Spinal cord (tissue), 10 donors: ENCODE results near the gene GMDS. TPM values are rescaled to one million over a fixed set of nuclear protein-coding genes. Genes with fewer than 3 reads are reported as not detected.
A peak's percentile ranks its signal among the peaks of the same experiment; 100 is the strongest.

Experiments
- DNase-seq, 6 donors: peaks; one replicate each; pipeline versions ENCODE4 v3.0.0 to v3.0.0-alpha.2; 2013 to 2015; ENCODE audit warnings: low spot score in 6 of 6, low read depth in 4 of 6
- H3K27ac ChIP-seq: one replicate; pipeline ENCODE4 v1.5.1; 2013; ENCODE audit warnings: low read depth, low read length, control low read depth
- H3K27me3 ChIP-seq: one replicate; pipeline ENCODE4 v1.6.1; 2013; ENCODE audit warnings: low read length; ENCODE audit not compliant: control insufficient read depth, insufficient read depth
- H3K36me3 ChIP-seq: one replicate; pipeline ENCODE4 v1.6.1; 2013; ENCODE audit warnings: low read length; ENCODE audit not compliant: control insufficient read depth, insufficient read depth
- H3K4me1 ChIP-seq: one replicate; pipeline ENCODE4 v1.6.1; 2013; ENCODE audit warnings: low read length; ENCODE audit not compliant: control insufficient read depth, insufficient read depth
- H3K4me3 ChIP-seq: one replicate; pipeline ENCODE4 v1.5.1; 2013; ENCODE audit warnings: low read depth, low read length, control low read depth
- H3K9me3 ChIP-seq: one replicate; pipeline ENCODE4 v1.6.1; 2013; ENCODE audit warnings: low read length; ENCODE audit not compliant: control insufficient read depth, insufficient read depth
- WGBS: methylation state at CpG from one replicate; pipeline ENCODE4 v1.1.5; 2013; ENCODE audit warnings: missing lambda C conversion rate; ENCODE audit not compliant: insufficient coverage; 5-methylcytosine and 5-hydroxymethylcytosine counted together
- polyA plus RNA-seq, 2 donors: library from polyadenylated mRNA; unstranded; fragments of 120-200 nt; gene quantifications; one replicate each; pipeline ENCODE4 v1.2.1, GENCODE V29; 2013; ENCODE audit not compliant: insufficient read length in 2 of 2
- total RNA-seq, 2 donors: library from RNA; depleted of rRNA in 1 of 2; stranded (reverse); fragments of 120-200 nt in 1 of 2; fragments of >200 nt in 1 of 2; gene quantifications; one replicate each; pipeline versions ENCODE4 v1.2.3 to v1.2.4, GENCODE V29; 2013 to 2014
- donor health status: healthy.

Gene GMDS
- total and polyA plus RNA-seq, 4 donors: 35.3 to 87.4 (median 49.6) TPM

GRCh38 chr6:1842334-1842733 lies 403.1 kb downstream of the GMDS start:
- H3K9me3 ChIP-seq: peaks cover 2% of the 10 kb centered on the region
- peaks cover 3% of the 10 kb centered on the region for H3K4me1 ChIP-seq
- no peaks in the 10 kb centered on the region for H3K36me3 ChIP-seq
- H3K4me3 ChIP-seq: no peak overlapping the region
- no peak for DNase-seq
- WGBS: 88% methylated on average over 1 of the region's 2 CpGs
- peak overlapping the region; percentile 77 for H3K27ac ChIP-seq
- peaks cover 30% of the 10 kb centered on the region for H3K27me3 ChIP-seq

DNA sequence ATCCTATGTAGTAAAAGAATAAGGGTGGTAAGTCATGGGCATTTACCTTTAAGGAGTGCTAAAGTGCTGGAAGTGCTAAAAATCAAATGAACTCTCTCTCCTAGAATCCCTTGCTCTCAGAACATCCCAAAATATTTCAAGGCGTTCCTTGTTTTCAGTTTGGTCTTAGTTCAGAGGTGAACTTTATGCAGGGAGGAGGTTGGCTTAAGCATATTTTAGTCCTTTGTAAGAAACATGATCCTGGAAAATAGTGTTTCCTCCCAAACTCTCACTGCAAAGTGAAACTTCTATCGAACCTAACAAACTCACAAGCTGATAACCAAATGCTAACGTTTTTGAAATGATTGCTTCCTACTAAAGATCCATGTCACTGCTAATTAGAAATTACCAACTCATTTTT lies 404.3 kb downstream of the GMDS start:
- Histone ChIP-seq H3K4me3 (no peak overlapping the region), H3K36me3 (no peaks in the 10 kb centered on the region), H3K27ac (peak overlapping the region; percentile 77), H3K4me1 (peaks cover 3% of the 10 kb centered on the region), H3K27me3 (peaks cover 37% of the 10 kb centered on the region), H3K9me3 (peaks cover 2% of the 10 kb centered on the region)
- no peak for DNase-seq
- no CpG with 5 or more reads among the region's 3 CpGs for WGBS

GRCh38 chr6:1840491-1841121 lies 404.8 kb downstream of the GMDS start:
- 92% methylated on average over 10 of the region's 13 CpGs for WGBS
- Histone ChIP-seq H3K9me3 (peaks cover 2% of the 10 kb centered on the region), H3K27ac (peak overlapping the region; percentile 77), H3K4me3 (no peak overlapping the region), H3K36me3 (no peaks in the 10 kb centered on the region), H3K27me3 (peaks cover 38% of the 10 kb centered on the region), H3K4me1 (peaks cover 3% of the 10 kb centered on the region)
- DNase-seq: no peak

- H3K36me3 ChIP-seq: no peaks in the 10 kb centered on the region
- no peak overlapping the region for H3K27ac ChIP-seq
- peaks cover 45% of the 10 kb centered on the region for H3K27me3 ChIP-seq
- peaks cover 2% of the 10 kb centered on the region for H3K9me3 ChIP-seq
- no peak overlapping the region for H3K4me3 ChIP-seq
- peaks cover 3% of the 10 kb centered on the region for H3K4me1 ChIP-seq
- no peak for DNase-seq
These were observed 406.0 kb downstream of the GMDS start for GRCh38 chr6:1839361-1839760.

GRCh38 chr6:1838604-1839213 lies 406.7 kb downstream of the GMDS start:
- no peaks in the 10 kb centered on the region for H3K36me3 ChIP-seq
- peaks cover under 1% of the 10 kb centered on the region for H3K9me3 ChIP-seq
- H3K27me3 ChIP-seq: peaks cover 49% of the 10 kb centered on the region
- 75% methylated on average over 1 of the region's 5 CpGs for WGBS
- peak in 1 of 6 donors; percentile 29 for DNase-seq
- H3K27ac ChIP-seq: no peak overlapping the region
- no peak overlapping the region for H3K4me3 ChIP-seq
- peaks cover 3% of the 10 kb centered on the region for H3K4me1 ChIP-seq

GRCh38 chr6:1837826-1838225 lies 407.6 kb downstream of the GMDS start:
- Histone ChIP-seq H3K27me3 (peaks cover 55% of the 10 kb centered on the region), H3K4me3 (no peak overlapping the region), H3K9me3 (no peaks in the 10 kb centered on the region), H3K4me1 (peaks cover 6% of the 10 kb centered on the region), H3K27ac (peak overlapping the region; percentile 62), H3K36me3 (no peaks in the 10 kb centered on the region)
- DNase-seq: no peak
- WGBS: 57% methylated on average over 1 of the region's 2 CpGs

GRCh38 chr6:1836690-1837089 lies 408.7 kb downstream of the GMDS start:
- Histone ChIP-seq H3K4me3 (no peak overlapping the region), H3K27ac (peak overlapping the region; percentile 44), H3K36me3 (no peaks in the 10 kb centered on the region), H3K4me1 (peaks cover 8% of the 10 kb centered on the region), H3K27me3 (peaks cover 56% of the 10 kb centered on the region), H3K9me3 (no peaks in the 10 kb centered on the region)
- WGBS: no CpG with 5 or more reads among the region's 3 CpGs
- DNase-seq: no peak

- peaks cover 53% of the 10 kb centered on the region for H3K27me3 ChIP-seq
- WGBS: 47% methylated on average over 7 of the region's 10 CpGs
These were observed 410.5 kb downstream of the GMDS start for GRCh38 chr6:1834646-1835516.

GRCh38 chr6:1834207-1834606 lies 411.2 kb downstream of the GMDS start:
- DNase-seq: no peak
- Histone ChIP-seq H3K4me1 (peaks cover 8% of the 10 kb centered on the region), H3K27ac (no peak overlapping the region), H3K4me3 (no peak overlapping the region), H3K9me3 (peaks cover under 1% of the 10 kb centered on the region), H3K36me3 (no peaks in the 10 kb centered on the region), H3K27me3 (peaks cover 49% of the 10 kb centered on the region)
- no CpG with 5 or more reads among the region's 2 CpGs for WGBS

More at GRCh38 chr6:1834646-1835516, 410.5 kb downstream of the GMDS start:
- Histone ChIP-seq H3K4me3 (no peak overlapping the region), H3K9me3 (no peaks in the 10 kb centered on the region), H3K4me1 (peaks cover 8% of the 10 kb centered on the region), H3K27ac (peak overlapping the region; percentile 69), H3K36me3 (no peaks in the 10 kb centered on the region)
- no peak for DNase-seq
